DMS53 (cell line): ENCODE results near the gene TBL1X.
"Not testable (repeated sequence)": the region's sequence is repeated elsewhere in the genome, so short reads cannot be mapped to it uniquely, and the experiment has no call there.

Source experiments
- DNase-seq: peaks from one replicate; lab custom pipeline; 2025; lab: John Stamatoyannopoulos, UW

TBL1X gene

DNA sequence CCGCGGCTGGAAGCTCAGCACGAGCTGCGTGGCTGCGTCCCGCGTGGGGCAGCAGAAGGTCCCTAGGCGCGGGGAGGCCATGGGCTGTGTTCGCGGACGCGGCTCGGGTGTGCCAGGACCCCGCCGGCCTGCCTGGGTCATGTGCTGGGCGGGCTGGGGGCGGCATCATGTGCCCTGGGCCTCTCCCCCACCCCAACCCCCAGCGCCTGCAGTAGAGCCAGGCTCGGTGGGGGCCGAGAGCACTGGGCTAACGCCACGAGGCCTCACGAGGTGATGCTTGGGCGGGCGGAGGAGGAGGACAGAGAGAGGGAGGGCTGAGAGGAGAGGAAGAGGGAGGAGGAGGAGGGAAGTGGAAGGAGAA lies 300.9 kb downstream of the TBL1X start, which contains the start of gene GPR143:
Gene GPR143, minus strand, starts transcription at position 111 of the 361 bp plus-strand sequence. Its CDS starts 30 bp downstream, at position 81.
- DNase-seq, result no peak

DNA sequence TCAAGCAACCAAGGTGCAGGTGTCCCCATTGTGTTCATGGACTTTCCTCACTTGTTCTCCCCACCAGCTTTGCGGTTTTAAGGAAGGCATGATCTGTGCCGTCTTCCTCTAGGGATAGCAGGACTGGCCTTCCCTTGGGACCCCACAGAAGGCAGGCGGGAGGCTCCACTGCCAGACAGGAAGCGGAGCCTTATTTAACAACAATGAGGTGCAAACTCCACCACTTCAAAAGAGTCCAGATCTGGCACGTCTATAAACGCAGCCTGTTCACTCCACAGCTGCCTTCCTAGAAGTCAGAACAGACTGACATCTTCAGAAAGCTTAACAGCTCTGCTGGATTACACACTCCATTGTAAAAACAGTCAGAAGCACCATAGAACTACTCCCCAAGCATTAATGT lies 302.5 kb downstream of the TBL1X start:
- no peak for DNase-seq

GRCh38 chrX:9768321-9768839 lies 303.5 kb downstream of the TBL1X start:
- not testable (repeated sequence) for DNase-seq

GRCh38 chrX:9770319-9770718 lies 305.5 kb downstream of the TBL1X start:
- peak; percentile 1 for DNase-seq

DNA sequence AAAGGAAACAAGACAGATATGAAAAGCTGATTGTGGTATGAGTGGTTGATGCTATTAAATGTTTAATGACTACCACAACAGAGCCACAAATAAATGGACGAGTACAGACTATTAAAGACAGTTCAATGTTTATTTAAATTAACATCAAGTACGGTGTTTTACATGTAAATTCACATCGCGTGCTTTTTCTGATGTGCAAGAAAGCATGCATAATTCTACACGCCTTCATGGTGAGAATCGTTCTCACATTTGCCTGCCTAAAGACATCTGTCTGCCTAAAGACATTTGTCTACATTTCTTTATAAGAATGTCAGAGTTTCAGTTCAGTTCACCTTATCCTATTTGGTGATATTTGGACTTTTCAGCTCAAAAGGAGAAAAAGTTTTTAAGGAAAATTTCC lies 308.1 kb downstream of the TBL1X start:
- no peak for DNase-seq

- no peak for DNase-seq
Measured at GRCh38 chrX:9775930-9776329, 311.1 kb downstream of the TBL1X start.

- no peak for DNase-seq
Measured at GRCh38 chrX:9781941-9782340, 317.1 kb downstream of the TBL1X start.

DNA sequence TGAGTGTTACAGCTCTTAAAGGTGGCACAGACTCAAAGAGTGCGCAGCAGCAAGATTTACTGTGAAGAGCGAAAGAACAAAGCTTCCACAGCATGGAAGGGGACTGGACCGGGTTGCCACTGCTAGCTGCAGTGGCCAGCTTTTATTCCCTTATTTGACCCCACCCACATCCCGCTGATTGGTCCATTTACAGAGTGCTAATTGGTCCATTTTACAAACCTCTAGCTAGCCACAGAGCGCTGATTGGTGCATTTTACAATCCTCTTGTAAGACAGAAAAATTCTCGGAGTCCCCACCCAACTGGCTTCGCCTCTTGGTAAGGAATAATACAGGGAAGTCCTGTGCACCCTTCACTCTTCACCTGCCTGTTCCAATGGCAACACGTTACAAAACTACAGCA lies 319.5 kb downstream of the TBL1X start:
- DNase-seq, result no peak

GRCh38 chrX:9785254-9785943 lies 320.5 kb downstream of the TBL1X start:
- DNase-seq, result peak; percentile 27

- peak; percentile 60 for DNase-seq
Measured at GRCh38 chrX:9785944-9786797, 321.3 kb downstream of the TBL1X start, which contains the start of gene SHROOM2. SHROOM2 (plus strand) TSS chrX:9786429; CDS start chrX:9786546, 117 bp downstream.

DNA sequence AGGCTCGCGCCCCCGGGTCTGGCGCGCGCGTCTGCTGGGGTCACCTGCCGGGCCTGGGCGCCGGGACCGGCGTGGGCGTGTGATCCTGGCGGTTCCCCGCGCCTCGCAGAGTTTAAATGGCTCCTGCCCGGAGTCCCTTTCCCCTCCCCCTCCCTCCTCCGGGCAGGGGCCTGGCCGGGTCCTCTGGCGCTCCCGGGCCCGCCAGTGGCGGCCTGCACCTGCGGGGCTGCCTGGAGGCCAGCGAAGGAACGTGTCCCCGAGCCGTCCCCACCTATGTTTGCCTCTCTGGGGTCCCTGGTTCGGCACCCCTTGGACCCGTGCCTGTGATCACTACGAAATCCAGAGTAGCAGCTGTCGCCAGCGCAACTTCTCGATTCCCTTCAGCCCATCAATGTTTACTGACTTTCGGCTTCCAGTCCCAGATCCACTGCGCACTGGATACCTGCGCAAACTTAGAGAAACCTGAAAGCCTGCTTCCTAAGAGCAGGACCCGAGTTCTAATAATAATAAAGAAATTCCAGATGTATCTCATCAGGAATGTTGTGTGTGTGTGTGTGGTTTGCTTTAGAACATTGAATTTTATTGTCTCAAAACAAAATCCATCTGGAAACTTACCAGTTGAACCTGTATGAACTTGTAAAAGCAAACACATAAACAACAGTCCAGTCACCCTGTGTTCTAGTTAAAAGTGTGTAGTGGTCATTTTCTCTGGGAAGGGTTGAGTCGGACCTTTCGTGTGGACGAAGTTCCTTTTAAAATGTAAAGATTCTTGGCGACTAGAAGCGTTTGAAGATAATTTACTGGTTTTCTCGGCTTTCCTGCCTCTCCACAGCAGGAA lies 322.2 kb downstream of the TBL1X start:
- DNase-seq, result peak; percentile 44

- DNase-seq, result peak; percentile 16
Measured at GRCh38 chrX:9788911-9789310, 324.1 kb downstream of the TBL1X start.

GRCh38 chrX:9789555-9789954 lies 324.7 kb downstream of the TBL1X start:
- no peak for DNase-seq
